LoVo (cell line): ENCODE results near the gene PI4K2A.

Experiments
- DNase-seq: peaks from one replicate; pipeline ENCODE4 v3.0.0-alpha.2; 2016; ENCODE audit warnings: low spot score

Gene PI4K2A

GRCh38 chr10:97704341-97704740 lies 63.9 kb downstream of the PI4K2A start:
- no peak for DNase-seq

GRCh38 chr10:97705006-97705670 lies 64.7 kb downstream of the PI4K2A start:
- DNase-seq, result no peak

GRCh38 chr10:97707134-97707861 lies 66.8 kb downstream of the PI4K2A start:
- DNase-seq, result no peak

- DNase-seq, result no peak
Measured at GRCh38 chr10:97708167-97708566, 67.7 kb downstream of the PI4K2A start.

GRCh38 chr10:97708976-97709946 lies 68.8 kb downstream of the PI4K2A start:
- DNase-seq, result peak; percentile 60

GRCh38 chr10:97711640-97712572 lies 71.4 kb downstream of the PI4K2A start:
- no peak for DNase-seq

- DNase-seq, result peak; percentile 60
Measured at GRCh38 chr10:97713339-97713825, 72.9 kb downstream of the PI4K2A start, which contains the start of gene MARVELD1. Gene MARVELD1 (plus strand): TSS chr10:97713730. CDS start chr10:97713877, 147 bp downstream.

- peak; percentile 63 for DNase-seq
Measured at GRCh38 chr10:97713826-97714400, 73.4 kb downstream of the PI4K2A start.

- DNase-seq, result peak; percentile 50
Measured at GRCh38 chr10:97714401-97715258, 74.2 kb downstream of the PI4K2A start.

GRCh38 chr10:97715259-97715874 lies 74.9 kb downstream of the PI4K2A start:
- no peak for DNase-seq

GRCh38 chr10:97717627-97718026 lies 77.2 kb downstream of the PI4K2A start:
- no peak for DNase-seq

GRCh38 chr10:97718178-97718577 lies 77.7 kb downstream of the PI4K2A start:
- DNase-seq, result no peak

- peak; percentile 93 for DNase-seq
Measured at GRCh38 chr10:97718659-97719142, 78.2 kb downstream of the PI4K2A start.

- no peak for DNase-seq
Measured at GRCh38 chr10:97719602-97720001, 79.1 kb downstream of the PI4K2A start.

GRCh38 chr10:97721871-97722780 lies 81.7 kb downstream of the PI4K2A start:
- peak; percentile 7 for DNase-seq

GRCh38 chr10:97723001-97723400 lies 82.5 kb downstream of the PI4K2A start:
- DNase-seq, result no peak

- no peak for DNase-seq
Measured at GRCh38 chr10:97724341-97724941, 84.0 kb downstream of the PI4K2A start.
